OCI-LY3 (cell line): ENCODE results near the gene ZC3H4.

Source experiments
- CTCF ChIP-seq: fragments of 200-600, 300-600 bp; sonication (generic); IDR thresholded peaks from 2 replicates; pipeline ENCODE4 v1.5.1; 2014; ENCODE audit warnings: antibody characterized with exemption, low read length, low read depth
- EZH2phosphoT487 ChIP-seq: fragments of 200-600 bp; shearing (Covaris generic); IDR thresholded peaks from 2 replicates; pipeline ENCODE4 v1.6.1; 2018; ENCODE audit warnings: antibody characterized with exemption, mixed run types, low read depth

DNA sequence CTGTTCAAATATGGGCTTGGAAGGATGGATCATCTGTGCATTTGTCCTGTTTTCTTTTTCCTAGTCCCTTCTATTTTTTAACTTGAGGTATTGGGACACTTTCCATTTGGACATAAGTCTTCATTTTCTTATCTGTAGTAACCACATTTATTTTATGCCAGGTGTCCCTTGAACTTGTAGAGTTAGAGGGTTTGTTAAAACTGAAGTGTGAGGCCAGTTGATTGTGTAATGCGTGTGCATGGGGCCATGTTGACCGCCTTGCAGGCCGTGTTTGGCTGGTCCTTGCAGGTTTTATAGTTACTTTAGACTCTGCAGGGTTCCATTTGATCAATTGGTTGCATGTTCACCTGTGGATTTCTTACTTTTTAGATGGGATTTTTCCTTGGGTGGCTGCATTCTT, 38.1 kb upstream of the ZC3H4 start:
- no peak for TF ChIP-seq CTCF
- TF ChIP-seq EZH2phosphoT487, result no peak
